Nephron progenitor cell (in vitro differentiated cells): Measurements from ENCODE around the gene PACS1.
A peak's percentile ranks its signal among the peaks of the same experiment; 100 is the strongest.

Source experiments
- DNase-seq: peaks from one replicate; pipeline ENCODE4 v3.0.0; 2021
- H3K27ac Mint-ChIP-seq: 2 replicates; pipeline ENCODE4 v1.8.0; 2021; ENCODE audit warnings: mild to moderate bottlenecking, moderate library complexity, mixed read lengths
- H3K27me3 Mint-ChIP-seq: 2 replicates; pipeline ENCODE4 v1.8.0; 2021; ENCODE audit warnings: mild to moderate bottlenecking, low read depth, mixed read lengths; ENCODE audit not compliant: poor library complexity
- H3K36me3 Mint-ChIP-seq: 2 replicates; pipeline ENCODE4 v1.8.0; 2021; ENCODE audit warnings: low read depth, mixed read lengths
- H3K4me1 Mint-ChIP-seq: 2 replicates; pipeline ENCODE4 v1.8.0; 2021; ENCODE audit warnings: mixed read lengths
- H3K4me3 Mint-ChIP-seq: 2 replicates; pipeline ENCODE4 v1.8.0; 2021; ENCODE audit warnings: mild to moderate bottlenecking, moderate library complexity, mixed read lengths
- H3K9me3 Mint-ChIP-seq: 2 replicates; pipeline ENCODE4 v1.8.0; 2021; ENCODE audit warnings: mild to moderate bottlenecking, moderate library complexity, mixed read lengths
- TF ChIP-seq, protein P1 (sequence below): fragments of 200-600 bp; sonication (generic); IDR thresholded peaks from 2 replicates; pipeline ENCODE4 v1.5.0; 2021; ENCODE audit warnings: antibody characterized with exemption

PACS1 gene

GRCh38 chr11:66239511-66239910 is 169.4 kb downstream of the PACS1 start:
- TF ChIP-seq, protein P1, sequence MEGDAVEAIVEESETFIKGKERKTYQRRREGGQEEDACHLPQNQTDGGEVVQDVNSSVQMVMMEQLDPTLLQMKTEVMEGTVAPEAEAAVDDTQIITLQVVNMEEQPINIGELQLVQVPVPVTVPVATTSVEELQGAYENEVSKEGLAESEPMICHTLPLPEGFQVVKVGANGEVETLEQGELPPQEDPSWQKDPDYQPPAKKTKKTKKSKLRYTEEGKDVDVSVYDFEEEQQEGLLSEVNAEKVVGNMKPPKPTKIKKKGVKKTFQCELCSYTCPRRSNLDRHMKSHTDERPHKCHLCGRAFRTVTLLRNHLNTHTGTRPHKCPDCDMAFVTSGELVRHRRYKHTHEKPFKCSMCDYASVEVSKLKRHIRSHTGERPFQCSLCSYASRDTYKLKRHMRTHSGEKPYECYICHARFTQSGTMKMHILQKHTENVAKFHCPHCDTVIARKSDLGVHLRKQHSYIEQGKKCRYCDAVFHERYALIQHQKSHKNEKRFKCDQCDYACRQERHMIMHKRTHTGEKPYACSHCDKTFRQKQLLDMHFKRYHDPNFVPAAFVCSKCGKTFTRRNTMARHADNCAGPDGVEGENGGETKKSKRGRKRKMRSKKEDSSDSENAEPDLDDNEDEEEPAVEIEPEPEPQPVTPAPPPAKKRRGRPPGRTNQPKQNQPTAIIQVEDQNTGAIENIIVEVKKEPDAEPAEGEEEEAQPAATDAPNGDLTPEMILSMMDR: no peak
- no peak overlapping the region for H3K4me3 Mint-ChIP-seq
- peaks cover 13% of the 10 kb centered on the region for H3K36me3 Mint-ChIP-seq
- peak overlapping the region; percentile 32 for H3K27ac Mint-ChIP-seq
- DNase-seq: no peak
- peaks cover 7% of the 10 kb centered on the region for H3K4me1 Mint-ChIP-seq
- no peaks in the 10 kb centered on the region for H3K27me3 Mint-ChIP-seq
- no peaks in the 10 kb centered on the region for H3K9me3 Mint-ChIP-seq

DNA sequence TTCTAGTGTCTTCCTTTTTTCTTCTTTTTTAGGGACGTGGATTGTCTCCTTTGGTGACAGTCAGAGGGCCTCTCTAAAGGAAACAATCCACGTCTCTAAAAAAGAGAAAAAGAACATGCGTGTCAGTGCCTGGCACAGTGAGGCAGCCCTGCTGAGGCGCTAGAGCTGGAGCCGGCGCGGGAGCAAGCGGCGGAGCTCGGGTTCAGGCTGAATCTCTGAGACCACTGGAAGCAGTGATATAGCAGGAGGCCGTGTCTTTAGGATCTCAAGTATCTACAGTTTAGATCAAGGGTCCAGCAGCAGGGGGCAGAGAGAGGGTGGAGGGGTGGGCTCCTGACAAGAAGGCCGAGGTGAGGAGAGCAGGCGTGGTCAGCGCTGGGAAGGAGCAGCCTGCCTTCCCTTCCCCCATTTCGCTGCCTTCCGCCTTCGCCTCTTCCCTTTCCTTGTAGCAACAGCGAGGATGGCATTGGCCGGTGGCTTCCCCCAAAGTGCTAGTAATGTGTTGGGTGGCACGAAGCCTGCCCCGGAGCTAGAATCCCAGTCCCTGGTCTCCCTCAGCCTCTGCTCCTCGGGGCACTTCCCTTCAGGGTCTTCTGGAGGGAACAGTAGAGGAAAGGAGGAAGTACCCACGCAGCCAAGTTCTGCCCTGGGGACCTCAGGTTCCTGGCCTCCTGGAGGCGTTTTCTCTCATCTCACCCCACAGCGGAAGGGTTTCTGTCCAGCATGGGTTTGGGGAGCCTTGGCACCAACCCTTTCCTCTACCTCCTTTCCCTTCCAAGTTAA is 170.1 kb downstream of the PACS1 start:
- Mint-ChIP-seq H3K4me1 (peaks cover 7% of the 10 kb centered on the region), H3K9me3 (no peaks in the 10 kb centered on the region), H3K27me3 (no peaks in the 10 kb centered on the region), H3K36me3 (peaks cover 12% of the 10 kb centered on the region), H3K4me3 (no peak overlapping the region), H3K27ac (peak overlapping the region; percentile 82)
- DNase-seq: no peak
- TF ChIP-seq, protein P1: no peak

DNA sequence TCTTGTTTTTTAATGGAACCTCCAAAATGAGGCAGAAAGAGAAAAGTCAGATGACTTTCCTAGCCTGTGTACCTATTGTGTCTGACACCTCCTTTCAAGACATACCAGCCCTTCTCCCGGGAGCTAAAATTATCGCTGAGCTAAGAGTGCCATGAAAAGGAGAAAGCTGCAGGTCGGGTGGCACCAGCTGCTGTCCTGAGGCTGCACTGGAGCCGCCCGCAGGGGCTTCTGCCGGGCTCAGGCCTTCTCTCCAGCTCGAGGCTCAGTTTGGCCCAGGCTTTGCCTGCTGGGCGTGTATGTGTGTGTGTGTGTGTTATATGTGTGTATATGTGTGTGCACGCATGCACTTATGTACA is 170.7 kb downstream of the PACS1 start:
- peaks cover 6% of the 10 kb centered on the region for H3K4me1 Mint-ChIP-seq
- TF ChIP-seq, protein P1: no peak
- no peak for DNase-seq
- H3K27ac Mint-ChIP-seq: peak overlapping the region; percentile 31
- H3K27me3 Mint-ChIP-seq: no peaks in the 10 kb centered on the region
- peaks cover 6% of the 10 kb centered on the region for H3K36me3 Mint-ChIP-seq
- no peak overlapping the region for H3K4me3 Mint-ChIP-seq
- H3K9me3 Mint-ChIP-seq: no peaks in the 10 kb centered on the region

- Mint-ChIP-seq H3K4me3 (no peak overlapping the region), H3K27ac (peak overlapping the region; percentile 32), H3K36me3 (peaks cover 4% of the 10 kb centered on the region), H3K4me1 (no peaks in the 10 kb centered on the region), H3K27me3 (peaks cover 3% of the 10 kb centered on the region), H3K9me3 (no peaks in the 10 kb centered on the region)
- DNase-seq: no peak
- TF ChIP-seq, protein P1: no peak
These were observed 172.2 kb downstream of the PACS1 start for GRCh38 chr11:66242095-66242765.

GRCh38 chr11:66243782-66244535 is 173.9 kb downstream of the PACS1 start:
- Mint-ChIP-seq H3K4me3 (no peak overlapping the region), H3K36me3 (peaks cover 8% of the 10 kb centered on the region), H3K27ac (peak overlapping the region; percentile 89), H3K4me1 (no peaks in the 10 kb centered on the region), H3K27me3 (peaks cover 3% of the 10 kb centered on the region), H3K9me3 (no peaks in the 10 kb centered on the region)
- TF ChIP-seq, protein P1: no peak
- no peak for DNase-seq
